Stimulated activated CD4-positive, alpha-beta T cell treated with anti-CD3 and anti-CD28 coated beads, Interleukin-1b, Interleukin-23, amount 100 ng/mL, for 24 hours (primary cell): ENCODE results near the gene FMN2.

Experiments
- DNase-seq, 4 experiments: peaks; one replicate each; pipeline ENCODE4 v3.0.0-alpha.2; 2020; ENCODE audit warnings: low read depth in 4 of 4, low spot score in 1 of 4

The FMN2 gene

DNA sequence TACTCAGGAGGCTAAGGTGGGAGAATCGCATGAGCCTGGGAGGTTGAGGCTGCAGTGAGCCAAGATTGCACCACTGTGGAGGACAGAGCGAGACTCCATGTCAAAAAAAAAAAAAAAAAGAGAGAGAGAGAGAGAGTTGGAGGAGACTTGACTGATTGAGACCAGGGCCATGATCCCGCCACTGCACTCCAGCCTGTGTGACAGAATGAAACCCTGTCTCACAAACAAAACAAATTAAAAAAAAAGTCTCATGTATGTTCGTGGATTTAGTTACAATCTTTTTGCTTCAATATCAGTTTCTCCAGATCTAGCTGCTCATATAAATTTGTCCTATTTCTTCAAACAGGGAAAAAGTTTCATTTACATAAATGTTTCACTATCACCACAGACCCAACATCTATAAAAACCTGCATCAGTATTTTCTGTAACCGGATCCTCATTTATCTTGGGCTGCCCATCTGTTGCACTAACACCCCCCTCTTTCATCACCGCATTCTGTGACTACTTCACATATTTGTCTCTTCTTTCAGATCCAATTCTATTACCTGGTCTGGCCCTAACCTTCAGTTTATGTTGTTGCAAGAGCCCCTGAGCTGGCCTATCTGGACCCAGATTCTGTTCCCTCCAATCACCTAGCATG lies 393.2 kb downstream of the FMN2 start:
- DNase-seq: no peak

DNA sequence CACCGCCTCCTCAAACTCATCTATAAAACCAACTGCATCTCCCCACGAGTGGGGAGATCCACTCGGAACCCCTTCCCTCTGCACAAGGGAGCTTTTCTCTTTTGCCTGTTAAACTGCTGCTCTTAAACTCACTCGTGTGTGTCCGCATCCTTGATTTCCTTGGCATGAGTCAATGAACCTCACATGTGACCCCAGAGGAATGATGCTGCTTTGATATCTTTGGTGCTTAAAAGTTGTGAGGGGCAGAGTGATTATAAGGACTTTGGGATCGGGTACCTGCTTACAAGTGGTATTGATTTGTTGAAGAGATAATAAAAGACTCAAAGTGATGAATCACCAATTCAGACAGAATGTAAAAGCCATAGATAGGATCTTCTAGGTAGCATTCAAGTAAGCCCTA lies 394.9 kb downstream of the FMN2 start:
- no peak for DNase-seq

DNA sequence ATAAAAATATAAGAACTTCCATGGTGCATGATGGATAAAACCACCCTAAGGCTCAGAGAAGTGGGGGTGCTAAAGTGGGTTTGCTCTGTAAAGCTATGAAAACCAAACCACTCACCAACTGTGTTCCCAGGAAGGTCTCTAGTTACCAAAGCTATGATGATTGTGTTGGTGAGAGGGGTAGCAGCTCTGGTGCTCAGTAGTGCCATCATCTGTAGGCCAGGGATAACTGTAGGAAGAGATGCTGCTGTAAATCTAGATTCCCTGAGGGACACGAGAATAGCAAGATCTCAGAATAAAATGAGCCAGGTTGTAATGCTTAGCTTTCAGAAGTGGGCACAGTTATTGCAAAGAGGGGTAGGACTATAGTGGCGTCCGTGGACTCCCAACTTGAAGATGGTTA lies 395.8 kb downstream of the FMN2 start:
- no peak for DNase-seq

GRCh38 chr1:240491156-240491555 lies 399.5 kb downstream of the FMN2 start:
- DNase-seq: no peak

DNA sequence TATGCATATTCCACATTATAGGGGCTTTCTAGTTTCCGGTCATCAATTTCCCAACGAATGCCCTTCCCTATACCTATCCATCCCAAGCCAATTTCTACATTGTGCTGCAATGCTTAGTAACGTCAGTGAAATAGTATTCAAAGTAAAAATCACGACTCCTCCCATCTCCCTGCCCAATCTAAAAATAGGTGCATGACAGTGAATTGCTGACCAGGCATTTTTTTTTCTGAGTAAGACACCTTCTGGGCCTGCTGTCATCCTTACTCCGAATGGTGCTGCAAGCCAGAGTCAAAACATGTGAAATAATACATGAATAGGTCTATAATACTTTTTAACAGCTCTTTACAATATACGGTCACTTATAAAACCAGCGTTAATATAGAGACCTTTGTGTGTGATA lies 400.1 kb downstream of the FMN2 start:
- DNase-seq: no peak

DNA sequence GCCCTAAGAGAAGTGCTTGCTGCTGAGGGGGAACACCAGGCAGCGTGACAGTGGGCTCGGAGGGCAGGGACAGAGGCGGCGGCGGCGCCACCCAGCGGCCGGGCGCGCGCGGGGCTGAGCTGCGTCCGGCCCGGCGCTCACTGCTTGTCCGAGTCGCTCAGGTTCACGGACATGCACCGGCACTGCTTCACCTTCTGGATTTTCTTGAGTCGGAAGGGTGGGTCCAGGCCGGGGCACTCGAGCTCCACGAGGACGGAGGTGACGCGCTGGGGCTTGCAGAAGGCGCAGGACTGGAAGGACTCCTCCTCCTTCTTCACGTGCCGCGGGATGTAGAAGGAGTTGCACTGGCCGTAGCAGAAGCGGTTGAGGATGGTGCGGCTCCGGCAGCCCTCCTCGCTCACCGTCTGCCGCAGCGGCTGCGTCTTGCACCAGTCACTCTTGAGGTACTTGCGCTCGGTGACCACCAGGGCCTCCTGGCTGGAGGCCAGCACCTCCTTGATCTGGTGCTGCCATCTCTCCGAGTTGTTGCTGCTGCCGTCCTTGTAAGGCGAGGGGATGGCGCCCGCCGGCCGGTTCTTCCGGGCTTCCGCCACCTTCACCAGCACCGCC lies 401.3 kb downstream of the FMN2 start:
- no peak for DNase-seq

DNA sequence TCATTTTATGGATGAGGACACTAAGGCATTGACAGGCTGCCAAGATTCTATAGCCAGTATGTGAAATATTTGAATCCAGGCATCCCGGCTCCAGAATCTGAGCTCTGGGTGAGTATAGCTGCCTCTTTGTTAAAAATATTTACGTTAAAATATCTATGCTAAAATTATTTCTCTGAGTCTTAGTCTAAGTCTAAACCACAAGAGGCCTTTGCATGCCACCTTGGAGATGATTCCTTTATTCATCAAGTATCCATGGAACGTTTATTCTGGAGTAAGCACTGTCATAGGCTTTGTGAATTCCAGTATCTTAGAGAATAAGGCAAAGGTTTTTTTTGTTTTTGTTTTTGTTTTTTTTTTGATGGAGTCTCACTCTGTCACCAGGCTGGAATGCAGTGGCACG lies 403.9 kb downstream of the FMN2 start:
- no peak for DNase-seq

DNA sequence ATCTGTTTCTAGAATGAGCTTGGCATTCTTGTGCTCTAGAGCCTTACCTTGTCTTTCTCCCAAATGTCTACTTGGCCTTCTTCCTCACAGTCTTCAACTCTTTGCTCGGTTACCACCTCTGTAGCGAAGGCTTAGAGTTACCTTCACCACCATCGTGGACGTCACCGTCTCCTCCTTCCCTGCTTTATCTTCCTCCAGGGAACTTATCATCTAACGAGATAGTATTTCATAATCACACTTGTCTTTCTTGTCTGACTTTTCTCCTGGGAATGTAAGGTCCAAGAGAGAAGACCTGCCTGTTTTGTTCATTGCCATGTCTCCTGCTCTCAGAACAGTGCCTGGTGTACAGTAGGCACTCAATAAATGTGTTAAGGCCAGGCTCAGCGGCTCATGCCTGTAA lies 404.7 kb downstream of the FMN2 start:
- DNase-seq: no peak

GRCh38 chr1:240496941-240497340 lies 405.3 kb downstream of the FMN2 start:
- DNase-seq: no peak

DNA sequence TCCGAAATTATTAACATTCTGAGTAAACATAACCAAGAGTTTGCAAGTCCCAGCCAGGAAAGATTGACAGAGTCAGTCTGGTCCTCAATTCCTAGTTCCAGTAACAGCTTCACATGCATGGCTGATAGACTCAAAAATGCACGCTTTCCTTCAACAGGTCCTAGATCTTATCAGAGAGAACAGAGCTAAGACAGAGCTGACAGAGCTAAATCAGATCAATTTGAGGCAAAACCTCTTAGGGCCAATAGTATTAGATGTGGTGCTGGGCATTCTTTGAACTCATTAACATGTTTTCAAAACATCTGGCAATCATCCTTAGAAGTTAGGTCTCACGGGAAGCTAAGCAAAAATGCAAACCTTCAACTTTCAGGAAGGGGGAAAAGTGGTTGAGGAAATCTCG lies 406.2 kb downstream of the FMN2 start:
- DNase-seq: no peak

DNA sequence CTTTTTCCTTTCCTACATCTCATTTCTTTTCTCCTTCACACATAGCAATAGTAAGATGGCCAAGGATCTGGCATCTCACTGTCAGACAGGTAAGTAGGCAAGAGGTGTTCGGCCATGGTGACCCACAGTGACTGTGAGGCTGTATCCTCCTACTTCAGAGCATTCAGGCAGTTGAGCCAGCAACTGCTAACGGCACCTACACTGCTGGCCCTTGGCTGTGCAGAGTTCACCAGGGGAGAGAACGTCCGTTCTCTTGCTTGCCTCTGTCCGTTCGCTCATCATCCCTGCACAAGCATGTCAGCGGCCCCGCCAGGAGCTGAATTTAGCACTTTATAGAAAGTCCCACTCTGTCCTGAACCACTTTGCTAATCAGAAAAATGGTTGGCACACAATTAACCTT lies 406.7 kb downstream of the FMN2 start:
- DNase-seq: no peak

GRCh38 chr1:240499012-240499411 lies 407.3 kb downstream of the FMN2 start:
- DNase-seq: no peak

DNA sequence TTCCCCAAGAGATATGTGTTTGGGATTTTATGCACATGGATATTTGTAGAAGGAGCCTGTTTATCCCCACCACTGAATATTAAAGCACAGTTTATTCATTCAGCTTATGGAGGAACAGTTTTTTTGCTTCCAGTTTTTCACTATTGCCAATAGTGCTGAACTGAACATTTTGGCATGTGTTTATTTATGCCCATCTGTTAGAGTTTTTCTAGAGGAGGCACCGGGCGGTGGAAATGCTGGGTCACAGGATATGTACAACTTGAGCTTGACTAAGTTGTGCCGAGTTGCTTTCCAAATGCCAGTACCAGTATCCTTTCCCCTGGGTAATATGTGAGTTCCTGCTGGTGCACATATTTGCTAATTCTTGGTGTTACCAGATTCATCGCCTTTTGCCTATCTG lies 409.0 kb downstream of the FMN2 start:
- no peak for DNase-seq

DNA sequence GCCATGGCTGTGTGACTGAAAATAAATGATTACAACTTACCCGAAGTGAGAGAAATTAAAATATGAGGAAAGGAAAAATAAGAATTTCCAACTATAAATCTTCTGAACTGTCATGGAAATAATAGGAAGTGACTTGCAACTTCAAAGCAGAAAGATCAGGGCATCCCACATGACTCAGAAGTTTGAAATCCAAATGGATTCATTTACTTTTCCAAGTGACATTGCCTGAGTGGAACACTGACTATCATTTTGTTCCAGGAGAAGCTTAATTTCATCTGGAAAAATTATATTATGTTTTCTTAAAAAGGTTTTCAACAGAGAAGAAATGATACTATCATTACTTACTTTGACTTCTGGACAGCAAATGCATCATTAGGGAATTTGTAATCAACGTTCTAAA lies 409.4 kb downstream of the FMN2 start:
- DNase-seq: no peak

- no peak for DNase-seq
Observed at GRCh38 chr1:240503036-240503435, 411.4 kb downstream of the FMN2 start.

DNA sequence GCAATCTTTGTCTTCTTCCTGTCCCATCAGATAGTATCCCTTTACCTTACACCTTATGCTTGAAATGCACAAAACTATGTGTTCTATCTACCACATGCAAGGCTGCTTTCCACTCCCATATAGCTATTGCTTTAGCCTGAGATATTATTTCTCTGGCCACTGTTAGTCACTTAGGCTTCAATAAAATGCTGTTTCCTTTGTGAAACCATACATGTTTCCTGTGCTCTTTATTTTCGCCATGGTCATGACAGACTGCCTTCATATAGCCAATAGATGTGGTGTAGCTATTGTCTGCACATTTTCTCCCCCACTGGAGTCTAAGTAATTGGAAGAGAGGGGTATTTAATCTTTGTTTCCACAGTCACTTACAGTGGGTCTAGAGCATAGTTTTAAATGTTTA lies 411.9 kb downstream of the FMN2 start:
- DNase-seq: no peak

DNA sequence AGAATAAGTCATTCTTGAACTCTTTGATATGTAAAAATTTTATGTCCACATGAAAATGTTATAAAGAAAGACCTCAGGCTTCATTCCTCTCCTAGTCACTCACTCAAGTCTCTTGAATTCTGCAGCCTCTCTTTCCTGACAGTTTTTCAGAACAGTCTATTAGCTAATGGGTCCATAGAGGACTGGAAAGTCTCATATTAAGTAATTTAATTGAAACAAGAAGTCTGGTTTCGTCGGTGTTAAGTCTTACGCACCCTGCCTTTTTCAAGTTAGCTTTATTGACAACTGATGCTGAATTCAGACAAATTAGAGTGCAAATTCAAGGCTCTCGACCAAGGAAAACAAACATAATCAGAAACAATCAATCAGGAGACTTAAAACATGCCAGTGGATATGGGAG lies 414.5 kb downstream of the FMN2 start:
- DNase-seq: no peak

DNA sequence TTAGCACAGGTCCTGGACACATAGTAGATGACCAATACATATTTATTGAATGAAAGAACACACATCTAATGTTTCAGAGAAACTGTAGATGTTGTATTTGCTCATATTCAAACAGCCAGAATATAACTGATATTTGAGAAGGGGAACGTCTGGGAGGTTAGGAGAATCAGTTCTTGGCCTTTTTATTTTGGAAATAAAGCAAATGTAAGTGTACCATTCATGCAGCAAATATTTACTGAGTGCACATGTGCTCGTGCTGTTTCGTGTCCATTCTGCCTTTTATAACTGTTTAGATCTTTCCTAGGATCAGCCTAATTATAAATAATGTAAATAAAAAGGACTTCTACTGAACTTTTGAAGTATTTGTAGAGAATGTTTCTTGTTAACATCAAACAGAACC lies 416.5 kb downstream of the FMN2 start:
- DNase-seq: no peak

DNA sequence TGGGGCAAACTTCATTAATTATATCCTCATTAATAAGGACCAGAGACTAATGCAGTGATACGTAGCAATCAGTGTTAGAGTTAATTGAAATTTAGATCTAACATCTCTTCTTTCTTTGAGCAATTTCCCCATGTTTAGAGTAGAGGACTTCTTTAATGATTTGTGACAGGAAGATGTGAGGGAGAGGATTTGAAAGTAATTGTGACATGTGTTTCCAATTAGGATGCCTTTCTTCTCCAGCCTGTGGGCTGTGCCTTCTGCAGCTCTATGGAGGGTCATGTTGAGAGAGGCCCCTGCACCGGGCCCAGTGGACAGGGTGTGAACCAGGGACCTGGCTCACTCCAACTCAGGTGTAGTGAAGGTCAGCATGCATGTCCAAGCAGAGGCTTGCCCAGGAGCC lies 417.3 kb downstream of the FMN2 start:
- DNase-seq: no peak

DNA sequence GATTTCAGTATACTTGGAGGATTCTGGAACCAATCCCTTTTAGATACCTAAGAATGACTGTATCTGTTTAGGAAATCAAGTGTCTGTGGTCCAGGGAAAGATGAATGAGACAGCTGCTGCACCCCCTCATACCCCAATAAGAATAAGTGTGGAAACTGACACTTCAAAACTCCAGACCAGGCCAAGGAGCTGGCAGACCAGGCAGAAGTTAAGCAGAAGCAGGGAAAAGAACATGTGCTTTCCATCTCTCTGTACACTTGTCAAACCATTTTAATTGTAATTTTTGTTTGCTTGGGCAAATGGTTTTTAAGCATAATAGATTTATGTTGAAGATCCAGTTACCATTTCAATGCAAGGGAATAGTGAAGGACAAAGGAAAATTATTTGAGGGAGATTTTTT lies 420.1 kb downstream of the FMN2 start:
- DNase-seq: no peak

DNA sequence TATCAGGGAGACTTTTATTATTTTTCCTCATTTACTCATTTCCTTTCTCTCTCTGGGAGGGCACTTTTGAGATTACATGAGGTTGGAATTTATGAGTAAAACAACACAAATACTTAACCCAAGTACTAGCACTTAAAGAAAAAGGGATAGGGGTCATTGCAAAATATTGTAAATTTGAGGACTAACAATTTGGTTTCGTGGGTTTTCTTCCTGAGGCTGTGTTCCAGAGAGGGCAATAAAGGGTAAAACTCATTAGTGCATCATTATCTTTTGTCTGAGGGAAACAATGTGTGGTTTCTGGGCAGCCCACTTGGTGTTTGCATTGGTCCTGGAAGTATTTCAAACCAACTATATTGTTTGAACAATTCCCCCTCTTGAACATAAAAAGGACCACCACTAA lies 423.8 kb downstream of the FMN2 start:
- no peak for DNase-seq

GRCh38 chr1:240516069-240516468 lies 424.4 kb downstream of the FMN2 start:
- no peak for DNase-seq

GRCh38 chr1:240517891-240518290 lies 426.2 kb downstream of the FMN2 start:
- no peak for DNase-seq
